NCI-H524 (cell line): ENCODE measurements around the gene SLC35E1.
"Not testable (repeated sequence)": the region's sequence is repeated elsewhere in the genome, so short reads cannot be mapped to it uniquely, and the experiment has no call there.

Experiments
- DNase-seq, 2 experiments: peaks; one replicate each; lab custom pipeline; 2025; lab: John Stamatoyannopoulos, UW

Gene SLC35E1

GRCh38 chr19:16581145-16581970 is 9.1 kb upstream of the SLC35E1 start:
- DNase-seq: no peak

DNA sequence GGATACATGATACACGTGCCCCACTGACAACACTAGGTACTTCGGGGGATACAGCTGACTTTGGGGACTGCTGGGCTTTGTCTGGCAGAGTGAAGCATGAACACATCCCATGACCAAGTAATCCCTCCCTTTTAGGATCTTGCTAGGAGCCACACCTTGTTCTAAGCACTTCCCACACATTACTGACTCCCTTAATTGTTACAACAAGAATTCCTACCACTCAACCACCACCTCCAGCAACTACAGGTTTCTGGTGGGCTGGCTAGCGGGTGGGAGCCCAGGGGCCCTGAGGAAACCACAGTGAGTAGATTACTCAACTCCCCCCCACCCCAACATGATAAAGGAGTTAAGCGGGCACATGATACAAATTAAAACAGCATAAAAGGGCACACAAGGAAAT is 7.2 kb upstream of the SLC35E1 start:
- no peak for DNase-seq

GRCh38 chr19:16577531-16577985 is 5.3 kb upstream of the SLC35E1 start:
- no peak for DNase-seq

GRCh38 chr19:16576690-16577530 is 4.7 kb upstream of the SLC35E1 start:
- no peak for DNase-seq

DNA sequence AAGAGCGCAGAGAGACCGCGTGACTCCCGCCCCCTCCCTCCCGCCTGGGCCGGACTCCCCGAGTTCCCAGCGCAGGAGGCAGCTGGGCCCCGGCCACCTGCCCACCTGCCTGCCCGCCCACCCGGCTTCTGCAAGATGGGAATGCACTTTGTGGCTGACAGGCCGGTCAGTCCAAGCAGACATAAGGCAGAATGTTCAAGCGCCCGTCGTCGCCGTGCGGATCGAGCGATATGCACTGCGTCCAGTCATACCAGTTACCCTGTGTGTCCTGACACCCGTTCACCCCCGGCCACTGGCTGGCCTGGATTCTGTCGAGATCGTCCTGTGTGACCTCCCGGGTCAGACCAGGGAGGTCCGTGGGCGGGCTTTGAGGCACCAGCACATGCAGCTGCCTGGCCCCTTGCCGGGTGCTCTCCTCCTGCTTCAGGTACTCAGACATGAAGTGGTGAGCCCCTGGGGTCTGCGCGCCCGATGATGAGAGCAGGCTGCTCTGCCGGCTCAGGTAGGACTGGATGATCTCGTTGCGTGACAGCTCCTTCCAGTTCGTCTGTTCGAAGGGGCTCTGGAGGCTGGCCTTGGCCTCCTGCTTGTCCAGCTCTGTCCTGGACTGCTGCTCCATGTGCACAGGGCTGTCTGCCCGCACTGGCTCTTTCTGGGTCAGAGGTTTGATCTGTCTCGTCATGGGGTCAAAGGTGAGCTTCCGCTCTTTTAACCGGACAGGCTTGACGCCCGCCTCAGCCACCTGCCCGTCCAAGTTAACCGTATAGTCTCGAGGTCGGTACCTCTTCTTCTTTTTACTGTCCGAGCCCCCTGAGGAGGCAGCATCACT is 3.9 kb upstream of the SLC35E1 start:
- no peak for DNase-seq

- DNase-seq: no peak
These were observed 3.1 kb upstream of the SLC35E1 start for GRCh38 chr19:16575282-16575681.

DNA sequence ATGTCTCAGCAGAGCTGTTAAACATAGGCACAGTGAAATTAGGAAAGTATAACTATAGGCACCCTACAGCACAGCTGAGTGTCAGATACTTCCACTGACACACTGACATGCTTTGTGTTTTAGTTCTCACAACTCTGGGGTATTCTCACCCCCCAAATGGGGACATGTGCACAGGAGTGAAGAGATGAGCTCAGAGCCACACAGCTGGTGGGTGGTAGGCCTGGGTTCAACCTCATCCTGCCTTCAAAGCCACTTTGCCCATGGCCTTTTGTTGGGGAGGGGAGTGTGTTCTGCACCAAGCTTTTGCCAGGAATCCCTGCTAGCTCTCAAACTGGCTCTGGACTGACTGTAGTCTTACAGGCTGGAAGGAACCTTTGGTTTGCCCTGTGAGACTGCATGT is 1.7 kb upstream of the SLC35E1 start:
- no peak for DNase-seq

DNA sequence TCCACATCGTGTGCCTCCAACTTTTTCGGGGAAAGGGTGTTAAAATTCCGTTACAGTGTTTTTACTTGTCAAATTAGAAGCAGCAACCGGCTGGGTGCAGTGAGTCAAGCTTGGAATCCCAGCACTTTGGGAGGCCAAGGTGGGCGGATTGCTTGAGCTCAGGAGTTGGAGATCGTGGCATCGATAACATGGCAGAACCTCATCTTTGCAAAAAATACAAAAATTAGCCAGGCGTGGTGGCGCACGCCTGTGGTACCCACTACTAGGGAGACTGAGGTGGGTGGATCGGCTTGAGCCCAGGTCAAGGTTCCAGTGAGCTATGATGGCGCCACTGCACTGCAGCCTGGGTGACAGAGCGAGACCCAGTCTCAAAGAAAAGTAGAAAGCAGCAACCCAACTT is 1.1 kb upstream of the SLC35E1 start:
- no peak for DNase-seq

- DNase-seq: no peak
These were observed 338 bp downstream of the SLC35E1 start for GRCh38 chr19:16571822-16572331.

- DNase-seq: no peak
These were observed 932 bp downstream of the SLC35E1 start for GRCh38 chr19:16571283-16571682.

DNA sequence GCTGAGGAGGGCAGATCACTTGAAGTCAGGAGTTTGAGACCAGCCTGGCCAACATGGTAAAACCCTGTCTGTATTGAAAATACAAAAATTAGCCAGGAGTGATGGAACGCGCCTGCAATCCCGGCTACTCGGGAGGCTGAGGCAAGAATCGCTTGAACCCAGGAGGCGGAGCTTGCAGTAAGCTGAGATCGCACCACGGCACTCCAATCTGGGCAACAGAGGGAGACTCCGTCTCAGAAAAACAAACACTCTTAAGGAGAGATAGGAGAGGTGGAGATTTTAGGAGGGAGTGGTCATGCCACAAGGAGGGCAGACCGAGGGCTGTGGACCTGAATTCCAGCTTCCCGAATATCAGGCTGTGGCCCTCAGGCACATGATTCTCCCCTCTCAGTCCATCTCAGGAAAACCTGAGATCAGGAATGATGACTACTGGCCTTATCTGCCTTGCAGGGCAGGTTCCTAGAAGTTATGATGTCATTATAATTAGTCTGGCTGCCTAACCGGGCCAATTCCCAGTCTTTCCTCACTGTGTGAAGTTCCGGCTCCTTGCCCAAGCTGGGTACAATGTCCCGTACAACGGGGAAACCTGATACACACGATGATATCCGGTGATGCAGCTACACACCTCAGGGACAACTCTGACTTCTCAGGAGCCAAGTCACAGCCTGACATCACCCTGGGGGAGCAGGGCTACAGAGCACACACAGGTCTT is 2.5 kb downstream of the SLC35E1 start:
- no peak for DNase-seq

DNA sequence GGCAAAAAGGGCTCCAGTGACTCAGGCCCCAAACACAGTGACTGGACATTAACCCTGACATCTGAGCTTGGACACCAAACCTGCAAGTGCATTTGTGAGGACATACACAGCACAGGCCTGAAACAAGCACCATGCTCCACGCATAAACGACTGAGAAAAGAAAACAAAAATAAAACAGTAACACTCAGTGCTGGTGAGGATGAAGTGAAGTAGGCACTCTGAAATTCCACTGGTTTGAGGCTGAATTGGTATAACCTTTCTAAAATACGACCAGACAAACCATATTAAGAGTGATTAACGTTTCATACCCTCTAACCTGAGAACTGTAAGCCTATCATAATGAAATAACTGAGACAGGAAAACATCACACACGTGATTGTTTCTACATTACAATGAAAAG is 5.5 kb downstream of the SLC35E1 start:
- no peak for DNase-seq

- no peak for DNase-seq
These were observed 6.1 kb downstream of the SLC35E1 start for GRCh38 chr19:16566161-16566560.

DNA sequence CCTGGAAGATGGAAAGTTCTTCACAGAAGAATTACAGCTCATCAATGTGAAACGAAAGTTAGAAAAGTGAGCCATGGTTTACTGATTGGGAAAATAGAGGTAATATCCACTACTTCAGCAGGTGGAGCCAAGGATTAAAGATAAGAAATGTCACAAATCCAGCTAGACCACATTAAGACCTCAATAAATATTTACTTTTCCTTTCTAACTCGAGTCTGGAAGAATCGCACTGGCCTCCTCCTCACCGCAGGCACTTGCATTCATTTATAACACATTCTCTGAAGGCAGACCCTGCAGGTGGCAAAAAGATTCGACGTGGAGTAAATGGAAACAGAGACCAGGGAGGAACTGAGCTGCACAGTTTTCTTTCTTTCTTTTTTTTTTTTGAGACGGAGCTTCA is 7.4 kb downstream of the SLC35E1 start:
- DNase-seq: no peak

DNA sequence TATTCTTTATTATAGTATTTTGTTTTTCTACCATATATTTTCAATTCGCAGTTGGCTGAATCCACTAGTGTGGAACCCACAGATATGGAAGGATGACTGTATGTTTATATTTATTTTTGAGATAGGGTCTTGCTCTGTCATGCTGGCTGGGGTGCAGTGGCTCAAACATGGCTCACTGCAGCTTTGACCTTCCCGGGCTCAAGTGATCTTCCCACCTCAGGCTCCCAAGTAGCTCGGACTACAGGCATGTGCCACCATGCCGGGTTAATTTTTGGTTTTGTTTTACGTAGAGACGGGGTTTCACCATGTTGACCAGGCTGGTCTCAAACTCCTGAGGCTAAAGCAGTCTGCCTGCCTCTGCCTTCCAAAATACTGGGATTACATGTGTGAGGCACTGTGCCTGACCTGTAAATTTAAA is 9.6 kb downstream of the SLC35E1 start:
- no peak for DNase-seq

DNA sequence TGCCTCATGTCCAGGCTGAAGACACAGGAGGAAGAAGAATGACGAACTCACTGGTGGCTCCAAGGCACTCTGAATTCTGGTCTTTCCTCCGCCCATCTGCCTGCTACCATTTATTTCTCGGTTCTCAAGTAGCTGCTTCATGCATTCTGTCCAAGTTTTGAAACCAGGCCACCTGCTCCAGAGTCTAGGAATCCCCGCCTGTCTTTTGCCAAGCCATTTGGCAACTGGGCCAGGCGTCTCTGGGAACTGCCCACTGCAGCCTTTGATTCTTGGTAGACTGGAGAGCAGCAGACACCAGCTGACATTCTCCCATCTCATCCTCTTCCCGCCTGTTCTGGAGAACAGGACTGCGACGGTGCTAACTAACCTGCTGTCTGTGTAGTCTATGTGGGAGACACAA is 10.8 kb downstream of the SLC35E1 start:
- DNase-seq: no peak

GRCh38 chr19:16559780-16560276 is 12.4 kb downstream of the SLC35E1 start:
- no peak for DNase-seq

DNA sequence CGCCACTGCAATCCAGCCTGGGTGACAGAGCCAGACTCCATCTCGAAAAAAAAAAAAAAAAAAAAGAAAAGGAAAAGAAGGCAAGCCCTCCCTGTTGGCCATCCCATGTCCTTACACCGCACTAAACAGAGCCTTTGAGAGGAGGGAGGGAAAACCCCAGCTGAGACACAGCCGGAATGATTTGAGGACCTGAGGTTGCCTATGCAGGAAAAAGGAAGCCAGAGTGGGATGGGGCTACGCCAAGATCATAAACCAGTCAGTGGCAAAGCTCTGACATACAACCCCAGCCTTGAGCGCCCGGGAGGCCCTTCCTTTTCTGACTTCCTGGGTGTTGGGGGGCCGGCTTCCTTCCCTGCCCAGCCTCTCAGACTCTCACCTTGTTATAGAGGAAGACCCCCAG is 17.4 kb downstream of the SLC35E1 start:
- DNase-seq: no peak

DNA sequence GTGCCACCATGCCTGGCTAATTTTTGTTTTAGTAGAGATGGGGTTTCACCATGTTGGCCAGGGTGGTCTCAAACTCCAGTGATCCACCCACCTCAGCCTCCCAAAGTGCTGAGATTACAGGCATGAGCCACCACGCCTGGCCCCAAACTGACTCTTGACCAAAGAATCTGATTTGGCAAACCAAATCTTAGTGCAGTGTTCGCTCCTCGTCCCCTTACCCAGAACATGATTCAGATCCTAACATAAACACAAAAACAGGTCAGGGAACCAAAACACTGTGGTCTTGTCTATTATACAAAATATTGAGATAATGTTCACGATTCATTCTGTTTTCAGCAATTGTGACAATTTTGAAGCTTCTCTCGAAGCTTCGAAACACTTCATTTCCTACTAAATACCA is 20.3 kb downstream of the SLC35E1 start:
- DNase-seq: not testable (repeated sequence)

- DNase-seq: no peak
These were observed 23.3 kb downstream of the SLC35E1 start for GRCh38 chr19:16548956-16549355.
